ENCODE results near the gene STBD1.

STBD1 gene

DNA sequence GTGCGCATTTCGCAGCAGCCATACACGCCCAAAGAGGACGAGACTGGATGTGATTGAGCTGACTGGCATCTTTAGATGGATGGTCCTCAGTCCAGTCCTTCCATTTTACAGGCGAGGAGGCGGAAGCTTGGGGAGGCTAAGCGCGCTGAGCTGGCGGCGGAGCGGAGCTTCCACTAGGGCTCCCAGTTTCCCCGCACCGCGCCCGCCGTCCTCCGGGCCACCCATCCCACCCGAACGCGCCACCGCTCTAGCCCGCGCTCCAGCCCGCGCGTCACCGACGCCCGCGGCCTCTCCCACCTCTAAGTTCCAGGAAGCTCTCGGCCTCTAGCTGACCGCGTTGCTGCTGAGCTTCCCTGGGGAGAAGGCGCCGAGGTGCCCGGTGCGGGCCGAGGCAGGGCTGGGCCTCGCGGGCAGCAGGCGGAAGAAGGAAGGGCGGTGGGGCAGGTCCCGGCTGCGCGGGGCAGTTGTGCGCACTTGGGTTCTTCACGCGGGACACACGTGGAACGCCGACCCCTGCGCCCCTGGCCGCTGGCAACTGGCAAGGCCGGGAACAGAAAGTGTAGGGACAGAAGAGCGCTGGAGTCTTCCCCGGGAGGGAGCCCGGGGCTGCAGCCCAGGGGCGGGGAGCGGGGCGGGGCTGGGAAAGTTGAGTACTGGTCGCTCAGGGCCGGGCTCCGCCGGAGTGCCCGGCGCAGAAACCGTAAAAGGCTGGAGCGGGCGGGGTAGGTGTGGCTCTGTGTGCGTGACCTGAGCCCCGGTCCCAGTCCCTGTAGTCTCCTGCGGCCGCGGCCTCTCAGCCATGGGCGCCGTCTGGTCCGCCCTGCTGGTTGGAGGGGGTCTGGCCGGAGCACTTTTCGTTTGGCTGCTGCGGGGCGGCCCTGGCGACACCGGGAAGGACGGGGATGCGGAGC, at the start of gene STBD1:
Gene STBD1 (plus strand): TSS at position 763 of the 911 bp plus-strand sequence. CDS start 37 bp downstream, at position 800.
- peaks cover 11 to 22% of the 10 kb centered on the region in 2 donors for H3K4me1 Mint-ChIP-seq
- H3K9me3 Mint-ChIP-seq: no peaks in the 10 kb centered on the region
- ATAC-seq (replicated peaks): peak; percentile 66 to 76

DNA sequence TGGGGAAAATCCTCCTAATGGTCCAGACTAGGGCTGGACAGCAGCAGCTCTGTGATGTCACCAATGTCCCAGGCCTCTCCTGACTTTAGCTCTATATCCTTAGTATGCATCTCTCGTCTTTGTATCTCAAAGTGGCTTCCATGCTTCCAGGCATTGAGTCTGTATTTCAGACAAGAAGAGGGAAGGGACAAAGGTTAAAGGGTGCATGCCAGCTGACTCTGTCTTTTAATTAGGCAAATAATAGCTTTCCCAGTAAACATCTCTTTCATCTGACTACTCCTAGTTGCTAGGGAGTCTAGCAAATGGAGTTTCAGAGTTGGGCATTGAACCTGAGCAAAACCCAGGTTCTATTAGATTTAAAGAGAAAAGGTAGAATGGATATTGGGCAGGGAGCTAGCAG, 49.6 kb upstream of the STBD1 start:
- H3K4me1 Mint-ChIP-seq: no peaks in the 10 kb centered on the region
- no peak for ATAC-seq (replicated peaks)
- peaks cover 38 to 46% of the 10 kb centered on the region in 2 donors for H3K27me3 Mint-ChIP-seq
- H3K9me3 Mint-ChIP-seq: no peaks in the 10 kb centered on the region
- no peak overlapping the region for H3K27ac Mint-ChIP-seq
- DNase-seq: no peak
- H3K36me3 Mint-ChIP-seq: peaks cover 0 to 3% of the 10 kb centered on the region in 2 donors
- no peak overlapping the region for H3K4me3 Mint-ChIP-seq

More for the DNA sequence above, at the start of gene STBD1:
- Mint-ChIP-seq H3K4me3 (peak within 1 kb of the TSS; percentile 83 to 89), H3K36me3 (no peaks in the 10 kb centered on the region), H3K27me3 (peaks cover 27 to 56% of the 10 kb centered on the region in 2 donors), H3K27ac (no peak within 1 kb of the TSS)
- peak; percentile 6 for DNase-seq

DNA sequence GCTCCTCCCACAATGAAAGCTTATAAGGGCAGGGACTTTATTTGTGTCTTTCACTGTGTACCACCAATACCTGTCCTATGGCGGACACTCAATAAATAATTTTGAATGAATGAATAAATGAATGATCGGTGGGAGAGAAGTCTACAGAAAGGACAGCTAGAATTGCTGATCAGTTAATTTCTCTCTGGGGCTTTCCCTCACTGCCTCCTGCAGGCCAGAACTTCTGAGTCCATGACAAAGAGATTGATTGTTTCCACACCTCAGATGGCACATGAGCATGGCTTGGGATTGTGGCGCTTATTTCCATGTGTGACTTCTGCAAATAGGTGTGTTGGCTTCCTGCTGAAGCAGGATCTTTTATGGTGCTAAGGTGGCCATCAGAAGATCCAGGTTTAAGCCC, 48.7 kb upstream of the STBD1 start:
- Mint-ChIP-seq H3K4me1 (no peaks in the 10 kb centered on the region), H3K27me3 (peaks cover 30 to 38% of the 10 kb centered on the region in 2 donors), H3K9me3 (no peaks in the 10 kb centered on the region), H3K36me3 (peaks cover 0 to 3% of the 10 kb centered on the region in 2 donors), H3K4me3 (no peak overlapping the region), H3K27ac (no peak overlapping the region)
- no peak for DNase-seq
- ATAC-seq (replicated peaks): no peak

DNA sequence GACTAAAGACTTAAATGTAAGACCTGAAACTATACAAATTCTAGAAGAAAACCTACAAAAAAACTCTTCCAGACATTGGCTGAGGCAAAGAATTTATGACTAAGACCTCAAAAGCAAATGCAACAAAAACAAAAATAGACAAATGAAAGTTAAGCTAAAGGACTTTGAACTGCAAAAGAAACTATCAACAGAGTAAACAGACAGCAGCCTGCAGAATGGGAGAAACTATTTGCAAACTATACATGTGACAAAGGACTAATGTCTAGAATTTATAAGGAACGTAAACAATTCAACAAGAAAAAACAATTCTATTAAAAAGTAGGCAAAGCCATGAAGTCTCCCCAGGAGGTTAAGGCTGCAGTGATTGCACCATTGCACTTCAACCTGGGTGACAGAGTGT, 46.0 kb upstream of the STBD1 start:
- Mint-ChIP-seq H3K4me3 (no peak overlapping the region), H3K27ac (no peak overlapping the region), H3K27me3 (peaks cover 12 to 14% of the 10 kb centered on the region in 2 donors), H3K36me3 (no peaks in the 10 kb centered on the region), H3K9me3 (no peaks in the 10 kb centered on the region), H3K4me1 (no peaks in the 10 kb centered on the region)
- no peak for DNase-seq
- ATAC-seq (replicated peaks): no peak

GRCh38 chr4:76265631-76266218, 40.8 kb upstream of the STBD1 start:
- Mint-ChIP-seq H3K9me3 (no peaks in the 10 kb centered on the region), H3K27ac (no peak overlapping the region), H3K4me3 (no peak overlapping the region), H3K36me3 (no peaks in the 10 kb centered on the region), H3K4me1 (no peaks in the 10 kb centered on the region), H3K27me3 (peaks cover 7 to 9% of the 10 kb centered on the region in 2 donors)
- ATAC-seq (replicated peaks) (no peak), DNase-seq (no peak)

DNA sequence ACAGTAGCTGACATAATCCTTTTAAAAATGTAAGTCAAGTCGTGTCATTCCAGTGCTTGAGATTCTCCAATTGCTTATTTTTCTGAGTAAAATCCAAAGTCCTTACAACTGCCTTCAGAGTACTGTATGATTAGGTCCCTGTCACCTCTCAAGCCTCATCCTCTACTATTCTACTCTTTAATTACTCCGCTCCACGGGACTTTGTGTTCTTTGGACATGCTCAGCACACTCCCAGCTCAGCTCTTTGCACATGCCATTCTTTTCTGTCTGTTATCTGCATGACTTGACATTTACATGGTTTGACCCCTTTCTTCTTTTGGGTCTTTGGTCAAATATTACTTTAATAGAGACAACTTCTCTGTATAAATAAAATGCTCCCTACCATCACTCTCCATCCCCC, 39.9 kb upstream of the STBD1 start:
- Mint-ChIP-seq H3K27ac (no peak overlapping the region), H3K4me1 (no peaks in the 10 kb centered on the region), H3K4me3 (no peak overlapping the region), H3K27me3 (peaks cover 6 to 11% of the 10 kb centered on the region in 2 donors), H3K36me3 (no peaks in the 10 kb centered on the region), H3K9me3 (no peaks in the 10 kb centered on the region)
- ATAC-seq (replicated peaks) (no peak), DNase-seq (no peak)

GRCh38 chr4:76267811-76268210, 38.7 kb upstream of the STBD1 start:
- H3K36me3 Mint-ChIP-seq: no peaks in the 10 kb centered on the region
- DNase-seq (no peak), ATAC-seq (replicated peaks) (no peak)
- no peaks in the 10 kb centered on the region for H3K4me1 Mint-ChIP-seq
- no peak overlapping the region for H3K4me3 Mint-ChIP-seq
- no peaks in the 10 kb centered on the region for H3K9me3 Mint-ChIP-seq
- H3K27me3 Mint-ChIP-seq: peaks cover 6 to 11% of the 10 kb centered on the region in 2 donors
- H3K27ac Mint-ChIP-seq: no peak overlapping the region

GRCh38 chr4:76270244-76271175, 36.0 kb upstream of the STBD1 start:
- ATAC-seq (replicated peaks) (no peak), DNase-seq (no peak)
- Mint-ChIP-seq H3K4me1 (no peaks in the 10 kb centered on the region), H3K9me3 (no peaks in the 10 kb centered on the region), H3K27me3 (peaks cover 17 to 22% of the 10 kb centered on the region in 2 donors), H3K36me3 (no peaks in the 10 kb centered on the region), H3K4me3 (no peak overlapping the region), H3K27ac (no peak overlapping the region)

- no peaks in the 10 kb centered on the region for H3K9me3 Mint-ChIP-seq
- no peak for ATAC-seq (replicated peaks)
- H3K27ac Mint-ChIP-seq: no peak overlapping the region
- no peaks in the 10 kb centered on the region for H3K36me3 Mint-ChIP-seq
- DNase-seq: no peak
- peaks cover 21 to 29% of the 10 kb centered on the region in 2 donors for H3K27me3 Mint-ChIP-seq
- no peaks in the 10 kb centered on the region for H3K4me1 Mint-ChIP-seq
- H3K4me3 Mint-ChIP-seq: no peak overlapping the region
Observed at GRCh38 chr4:76271248-76271647, 35.3 kb upstream of the STBD1 start.

GRCh38 chr4:76272073-76272472, 34.5 kb upstream of the STBD1 start:
- no peaks in the 10 kb centered on the region for H3K4me1 Mint-ChIP-seq
- no peak for ATAC-seq (replicated peaks)
- H3K9me3 Mint-ChIP-seq: no peaks in the 10 kb centered on the region
- peaks cover 21 to 34% of the 10 kb centered on the region in 2 donors for H3K27me3 Mint-ChIP-seq
- DNase-seq: no peak
- no peak overlapping the region for H3K27ac Mint-ChIP-seq
- H3K4me3 Mint-ChIP-seq: no peak overlapping the region
- H3K36me3 Mint-ChIP-seq: no peaks in the 10 kb centered on the region

GRCh38 chr4:76272582-76272981, 34.0 kb upstream of the STBD1 start:
- no peak overlapping the region for H3K27ac Mint-ChIP-seq
- no peaks in the 10 kb centered on the region for H3K9me3 Mint-ChIP-seq
- H3K27me3 Mint-ChIP-seq: peaks cover 21 to 34% of the 10 kb centered on the region in 2 donors
- H3K4me1 Mint-ChIP-seq: no peaks in the 10 kb centered on the region
- ATAC-seq (replicated peaks) (no peak), DNase-seq (no peak)
- H3K36me3 Mint-ChIP-seq: no peaks in the 10 kb centered on the region
- no peak overlapping the region for H3K4me3 Mint-ChIP-seq

GRCh38 chr4:76272999-76273398, 33.5 kb upstream of the STBD1 start:
- DNase-seq: no peak
- Mint-ChIP-seq H3K4me1 (no peaks in the 10 kb centered on the region), H3K4me3 (no peak overlapping the region), H3K9me3 (no peaks in the 10 kb centered on the region), H3K27me3 (peaks cover 21 to 34% of the 10 kb centered on the region in 2 donors), H3K27ac (no peak overlapping the region), H3K36me3 (no peaks in the 10 kb centered on the region)
- no peak for ATAC-seq (replicated peaks)

DNA sequence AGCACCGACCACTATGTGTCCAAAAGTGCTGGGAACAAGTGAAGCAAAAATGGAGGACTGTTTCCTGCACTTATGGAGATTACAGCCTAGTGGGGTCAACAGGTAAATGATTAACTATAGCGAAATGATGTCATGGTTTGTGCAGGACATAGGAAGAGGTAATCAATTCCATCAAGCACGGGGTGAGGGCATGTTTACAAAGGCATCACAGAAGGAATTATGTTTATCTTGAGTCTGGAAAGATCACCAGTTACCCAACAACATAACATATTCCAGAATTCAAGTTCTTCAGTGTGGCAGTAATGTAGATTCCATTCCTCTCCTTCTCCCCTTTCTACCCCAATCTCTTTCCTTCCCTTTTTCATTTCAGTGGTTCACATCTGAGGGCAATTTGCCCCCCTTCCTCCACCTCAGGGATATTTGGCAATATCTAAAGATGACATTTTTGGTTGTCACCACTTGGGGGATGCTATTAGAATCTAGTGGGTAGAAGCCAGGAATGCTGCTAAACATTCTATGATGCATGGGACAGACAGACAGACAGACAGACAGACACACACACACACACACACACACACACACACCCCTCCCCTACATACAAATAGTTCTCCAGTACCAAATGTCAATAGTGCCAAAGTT, 30.9 kb upstream of the STBD1 start:
- Mint-ChIP-seq H3K27ac (no peak overlapping the region), H3K9me3 (no peaks in the 10 kb centered on the region), H3K36me3 (no peaks in the 10 kb centered on the region), H3K4me1 (no peaks in the 10 kb centered on the region), H3K4me3 (no peak overlapping the region), H3K27me3 (peaks cover 17 to 32% of the 10 kb centered on the region in 2 donors)
- no peak for DNase-seq
- no peak for ATAC-seq (replicated peaks)

GRCh38 chr4:76276813-76277212, 29.7 kb upstream of the STBD1 start:
- Mint-ChIP-seq H3K36me3 (no peaks in the 10 kb centered on the region), H3K27ac (no peak overlapping the region), H3K4me3 (no peak overlapping the region), H3K4me1 (no peaks in the 10 kb centered on the region), H3K27me3 (peaks cover 13 to 28% of the 10 kb centered on the region in 2 donors), H3K9me3 (no peaks in the 10 kb centered on the region)
- DNase-seq: no peak
- no peak for ATAC-seq (replicated peaks)

All from stimulated activated naive B cell treated with anti-CD40 and anti-IgM and Interleukin-4, amounts not matched to agents 10 μg/mL and 1 μg/mL and 100 μg/mL, for 72 hours (primary cell).